SK-N-MC (cell line): ENCODE data around the gene CFAP45.

Experiments used
- DNase-seq: peaks from one replicate; pipeline ENCODE4 v3.0.0-alpha.2; 2011; ENCODE audit warnings: low read depth, low spot score
- H3K27ac ChIP-seq: fragments of 200-600 bp; sonication (generic); 2 replicates; pipeline ENCODE4 v1.5.1; 2016; ENCODE audit warnings: mixed run types
- H3K36me3 ChIP-seq: fragments of 200-600 bp; sonication (generic); 2 replicates; pipeline ENCODE4 v1.6.1; 2017; ENCODE audit warnings: antibody characterized with exemption, low read length, mixed read lengths; ENCODE audit not compliant: insufficient read depth
- H3K4me3 ChIP-seq: fragments of 200-600 bp; sonication (generic); 2 replicates; pipeline ENCODE4 v1.5.1; 2016
- H3K9ac ChIP-seq: fragments of 200-600 bp; sonication (generic); 2 replicates; pipeline ENCODE4 v1.8.0; 2017; ENCODE audit warnings: mixed run types, mixed read lengths; ENCODE audit not compliant: insufficient read length
- H3K9me3 ChIP-seq: fragments of 200-600 bp; sonication (generic); 2 replicates; pipeline ENCODE4 v1.6.1; 2017; ENCODE audit warnings: low read depth, mild to moderate bottlenecking, antibody characterized with exemption, low read length, moderate library complexity, mixed read lengths
- EZH2 ChIP-seq: fragments of 200-600 bp; sonication (generic); IDR thresholded peaks from one replicate; pipeline ENCODE4 v1.6.1; 2017; ENCODE audit warnings: antibody characterized with exemption
- FOXP2 ChIP-seq: optimal IDR thresholded peaks from 2 replicates; pipeline ENCODE3; 2011; ENCODE audit warnings: mild to moderate bottlenecking, moderate library complexity; ENCODE audit not compliant: insufficient read depth; ENCODE audit errors: extremely low read length, control extremely low read depth
- POLR2AphosphoS5 ChIP-seq: IDR thresholded peaks from 2 replicates; pipeline ENCODE4 v1.6.1; 2012; ENCODE audit warnings: mild to moderate bottlenecking, low read depth, low read length, borderline replicate concordance

CFAP45 gene

GRCh38 chr1:159900086-159900680, at the start of gene CFAP45:
Gene CFAP45 (minus strand): TSS chr1:159900165. CDS start chr1:159900098, 67 bp downstream.
- Histone ChIP-seq H3K4me3 (no peak within 1 kb of the TSS), H3K27ac (no peak within 1 kb of the TSS), H3K9me3 (no peaks in the 10 kb centered on the region), H3K9ac (no peak within 1 kb of the TSS), H3K36me3 (no peaks in the 10 kb centered on the region)
- TF ChIP-seq POLR2AphosphoS5, result no peak
- no peak for TF ChIP-seq FOXP2
- no peak for TF ChIP-seq EZH2
- no peak for DNase-seq

- Histone ChIP-seq H3K4me3 (no peak overlapping the region), H3K9ac (no peak overlapping the region), H3K9me3 (no peaks in the 10 kb centered on the region), H3K36me3 (no peaks in the 10 kb centered on the region), H3K27ac (no peak overlapping the region)
- no peak for TF ChIP-seq FOXP2
- no peak for TF ChIP-seq POLR2AphosphoS5
- no peak for TF ChIP-seq EZH2
- DNase-seq, result no peak
These were observed 49.2 kb upstream of the CFAP45 start for GRCh38 chr1:159949123-159949522.

GRCh38 chr1:159947942-159948341, 48.0 kb upstream of the CFAP45 start:
- H3K36me3 ChIP-seq, result no peaks in the 10 kb centered on the region
- H3K4me3 ChIP-seq, result no peak overlapping the region
- no peak overlapping the region for H3K27ac ChIP-seq
- TF ChIP-seq FOXP2 (no peak), EZH2 (no peak), POLR2AphosphoS5 (no peak)
- no peaks in the 10 kb centered on the region for H3K9me3 ChIP-seq
- no peak overlapping the region for H3K9ac ChIP-seq
- DNase-seq, result no peak

- no peak overlapping the region for H3K9ac ChIP-seq
- H3K9me3 ChIP-seq, result no peaks in the 10 kb centered on the region
- no peaks in the 10 kb centered on the region for H3K36me3 ChIP-seq
- no peak overlapping the region for H3K27ac ChIP-seq
- TF ChIP-seq FOXP2 (no peak), EZH2 (no peak), POLR2AphosphoS5 (no peak)
- DNase-seq, result no peak
- peak overlapping the region; percentile 83 for H3K4me3 ChIP-seq
These were observed 46.5 kb upstream of the CFAP45 start for GRCh38 chr1:159946242-159947187.

GRCh38 chr1:159945483-159946241, 45.7 kb upstream of the CFAP45 start, which contains the start of gene IGSF9:
Gene IGSF9 (minus strand): TSS chr1:159945613. CDS start chr1:159943454, 2,159 bp downstream.
- DNase-seq, result no peak
- no peak for TF ChIP-seq EZH2
- TF ChIP-seq POLR2AphosphoS5, result peak; percentile 69
- Histone ChIP-seq H3K27ac (no peak within 1 kb of the TSS), H3K9ac (peak within 1 kb of the TSS; percentile 54), H3K4me3 (peak within 1 kb of the TSS; percentile 83), H3K36me3 (no peaks in the 10 kb centered on the region), H3K9me3 (no peaks in the 10 kb centered on the region)

GRCh38 chr1:159944623-159945455, 44.9 kb upstream of the CFAP45 start:
- no peak for DNase-seq
- H3K9me3 ChIP-seq, result no peaks in the 10 kb centered on the region
- TF ChIP-seq EZH2 (no peak), FOXP2 (no peak)
- no peaks in the 10 kb centered on the region for H3K36me3 ChIP-seq
- no peak overlapping the region for H3K27ac ChIP-seq
- peak overlapping the region; percentile 54 for H3K9ac ChIP-seq
- H3K4me3 ChIP-seq, result peak overlapping the region; percentile 83

- Histone ChIP-seq H3K36me3 (no peaks in the 10 kb centered on the region), H3K9ac (no peak overlapping the region), H3K27ac (no peak overlapping the region), H3K9me3 (no peaks in the 10 kb centered on the region), H3K4me3 (peak overlapping the region; percentile 83; the same call in 1 of the 2 replicates)
- TF ChIP-seq EZH2, result no peak
- TF ChIP-seq POLR2AphosphoS5, result no peak
- TF ChIP-seq FOXP2, result no peak
- DNase-seq, result no peak
These were observed 44.1 kb upstream of the CFAP45 start for GRCh38 chr1:159943908-159944622.
